ENCODE results near the gene TOR4A. TPM values are rescaled to one million over a fixed set of nuclear protein-coding genes. Genes with fewer than 3 reads are reported as not detected.

Gene TOR4A
- total and polyA plus RNA-seq, 9 donors: 0.85 to 16.3 (median 8.2) TPM

DNA sequence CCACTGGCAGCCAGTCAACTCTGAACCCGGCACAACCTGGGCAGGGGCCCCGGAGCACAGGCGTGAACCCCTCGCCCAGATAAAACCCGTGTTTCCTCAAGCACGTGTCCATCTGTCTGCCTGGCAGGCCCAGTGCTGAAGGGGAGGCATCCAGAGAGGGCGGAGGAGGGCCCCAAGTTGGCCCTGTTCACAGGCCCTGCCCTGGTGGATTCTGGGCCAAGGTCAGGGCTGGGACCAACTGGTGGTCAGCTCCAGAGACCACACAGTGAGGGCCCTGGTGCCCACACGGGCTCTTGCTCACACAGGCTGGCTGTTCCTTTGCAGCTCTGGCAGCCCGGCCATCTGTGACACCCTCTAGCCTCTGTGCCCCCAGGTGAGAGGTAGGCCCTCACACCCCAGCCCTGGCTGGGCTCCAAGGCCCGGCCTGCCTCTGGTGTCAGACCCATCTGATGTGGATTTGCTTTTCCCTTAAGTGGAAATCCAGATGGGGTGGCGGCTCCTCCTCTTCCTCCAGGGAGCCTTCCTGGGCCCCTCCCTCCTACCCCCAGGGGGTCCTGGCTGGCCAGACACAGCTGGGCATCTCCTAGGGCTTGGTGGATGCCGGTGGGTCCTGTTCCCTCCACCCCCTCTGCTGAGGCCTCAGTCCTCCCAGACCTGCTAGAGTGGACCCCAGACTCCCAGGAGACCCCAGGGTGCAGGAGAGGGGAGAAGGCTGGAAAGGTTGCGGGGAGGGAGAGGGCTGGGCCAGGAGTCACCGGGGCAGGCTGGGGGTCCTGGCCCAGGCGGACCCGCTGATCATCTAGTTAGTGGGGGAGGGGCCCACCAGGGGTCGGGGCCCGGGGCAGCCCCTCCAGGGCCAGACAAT lies 27.0 kb upstream of the TOR4A start:
- Histone ChIP-seq H3K4me1 (ENCODE audit: insufficient read depth) (peaks cover 5% of the 10 kb centered on the region), H3K36me3 (no peaks in the 10 kb centered on the region), H3K27me3 (no peaks in the 10 kb centered on the region), H3K27ac (no peak overlapping the region), H3K4me3 (no peak overlapping the region), H3K9me3 (no peaks in the 10 kb centered on the region)
- intact Hi-C loops (cut with DNase I): no loop called here
- WGBS, 3 donors: 32 to 38% (median 37%) methylated on average over 16 to 18 of the region's 18 CpGs
- DNase-seq: no peak
- TF ChIP-seq CTCF (IDR thresholded peaks at IDR 0.05) (no peak), POLR2A (IDR thresholded peaks at IDR 0.05) (no peak)

GRCh38 chr9:137251194-137251461 lies 26.4 kb upstream of the TOR4A start, which contains the start of gene STPG3:
TSS of gene STPG3 (plus strand) at chr9:137251286. CDS start at chr9:137251287, 1 bp downstream.
- H3K36me3 ChIP-seq: no peaks in the 10 kb centered on the region
- intact Hi-C loops (cut with DNase I): no loop called here
- H3K4me1 ChIP-seq (ENCODE audit: insufficient read depth): peaks cover 9% of the 10 kb centered on the region
- no peaks in the 10 kb centered on the region for H3K27me3 ChIP-seq
- no peak for TF ChIP-seq EP300 (IDR thresholded peaks at IDR 0.05)
- TF ChIP-seq POLR2A (IDR thresholded peaks at IDR 0.05): no peak
- no peak for DNase-seq
- WGBS, 3 donors: 40 to 61% (median 57%) methylated on average over 4 of the region's 4 CpGs
- no peaks in the 10 kb centered on the region for H3K9me3 ChIP-seq
- H3K27ac ChIP-seq: no peak within 1 kb of the TSS
- H3K4me3 ChIP-seq: no peak within 1 kb of the TSS

GRCh38 chr9:137251490-137252268 lies 25.8 kb upstream of the TOR4A start:
- Histone ChIP-seq H3K27me3 (no peaks in the 10 kb centered on the region), H3K36me3 (no peaks in the 10 kb centered on the region), H3K4me3 (no peak overlapping the region), H3K4me1 (ENCODE audit: insufficient read depth) (peaks cover 15% of the 10 kb centered on the region), H3K27ac (no peak overlapping the region), H3K9me3 (no peaks in the 10 kb centered on the region)
- no peak for DNase-seq
- intact Hi-C loops (cut with DNase I): no loop called here
- no peak for TF ChIP-seq EP300 (IDR thresholded peaks at IDR 0.05)
- TF ChIP-seq POLR2A (IDR thresholded peaks at IDR 0.05): no peak
- no peak for TF ChIP-seq CTCF (IDR thresholded peaks at IDR 0.05)
- 82 to 87% (median 86%) methylated on average over 21 to 22 of the region's 22 CpGs for WGBS, 3 donors

GRCh38 chr9:137252555-137253506 lies 24.7 kb upstream of the TOR4A start:
- peaks cover 15% of the 10 kb centered on the region for H3K4me1 ChIP-seq (ENCODE audit: insufficient read depth)
- WGBS, 3 donors: 83 to 90% (median 85%) methylated on average over 33 to 35 of the region's 35 CpGs
- H3K36me3 ChIP-seq: no peaks in the 10 kb centered on the region
- no peak overlapping the region for H3K27ac ChIP-seq
- intact Hi-C loops (cut with DNase I): no loop called here
- H3K27me3 ChIP-seq: no peaks in the 10 kb centered on the region
- TF ChIP-seq POLR2A (IDR thresholded peaks at IDR 0.05) (no peak), EP300 (IDR thresholded peaks at IDR 0.05) (no peak), CTCF (IDR thresholded peaks at IDR 0.05) (no peak)
- H3K4me3 ChIP-seq: no peak overlapping the region
- H3K9me3 ChIP-seq: no peaks in the 10 kb centered on the region
- DNase-seq: no peak

Data from ovary (tissue), 9 donors.